Measurements from ENCODE around the gene STT3B.
A peak's percentile ranks its signal among the peaks of the same experiment; 100 is the strongest.

The STT3B gene

GRCh38 chr3:31562525-31562924 is 29.8 kb downstream of the STT3B start:
- H3K4me2 ChIP-seq, result peak overlapping the region in 8 of 11 experiments; percentile 5 to 34 (median 24); a peak in 7 of 22 replicates
- H3K9me3 ChIP-seq (replicated peaks in 1 of 11), result peaks cover 37 to 59% (median 48%) of the 10 kb centered on the region in 11 experiments
- no peak overlapping the region for H3K9ac ChIP-seq
- H3K4me1 ChIP-seq, result peaks cover 14 to 46% (median 21%) of the 10 kb centered on the region in 10 experiments; a peak in 19 of 20 replicates
- no peak overlapping the region for H3K27ac ChIP-seq
- H3K27me3 ChIP-seq, result no peaks in the 10 kb centered on the region
- H4K20me1 ChIP-seq, result peaks cover 50 to 99% (median 82%) of the 10 kb centered on the region in 11 experiments; a peak in 21 of 22 replicates
- no peak overlapping the region for H3K4me3 ChIP-seq
- no peak for TF ChIP-seq Cebpa-rat (IDR thresholded peaks at IDR 0.05)
- peaks cover 0 to 47% (median 16%) of the 10 kb centered on the region in 11 experiments; a peak in 9 of 22 replicates for H3K36me3 ChIP-seq

GRCh38 chr3:31565288-31565687 is 32.6 kb downstream of the STT3B start:
- Histone ChIP-seq H3K9me3 (replicated peaks in 1 of 11) (peaks cover 11 to 36% (median 21%) of the 10 kb centered on the region in 11 experiments; a peak in 21 of 22 replicates), H4K20me1 (peaks cover 67 to 99% (median 96%) of the 10 kb centered on the region in 11 experiments), H3K27me3 (no peaks in the 10 kb centered on the region), H3K4me3 (no peak overlapping the region), H3K4me2 (peak overlapping the region in 6 of 11 experiments; percentile 4 to 64 (median 27); a peak in 8 of 22 replicates), H3K36me3 (peaks cover 0 to 47% (median 13%) of the 10 kb centered on the region in 11 experiments; a peak in 6 of 22 replicates), H3K27ac (peak overlapping the region in 2 of 11 experiments; percentile 23 to 32; a peak in 3 of 22 replicates), H3K4me1 (peaks cover 14 to 60% (median 21%) of the 10 kb centered on the region in 10 experiments; a peak in 19 of 20 replicates), H3K9ac (no peak overlapping the region)
- no peak for TF ChIP-seq Cebpa-rat (IDR thresholded peaks at IDR 0.05)

GRCh38 chr3:31567036-31567435 is 34.3 kb downstream of the STT3B start:
- H3K36me3 ChIP-seq, result peaks cover 0 to 46% (median 13%) of the 10 kb centered on the region in 11 experiments; a peak in 9 of 22 replicates
- H3K27ac ChIP-seq, result no peak overlapping the region
- H3K4me2 ChIP-seq, result no peak overlapping the region
- peaks cover 70 to 97% (median 96%) of the 10 kb centered on the region in 11 experiments for H4K20me1 ChIP-seq
- H3K4me1 ChIP-seq, result peaks cover 8 to 67% (median 16%) of the 10 kb centered on the region in 10 experiments; a peak in 19 of 20 replicates
- no peak overlapping the region for H3K4me3 ChIP-seq
- H3K27me3 ChIP-seq, result no peaks in the 10 kb centered on the region
- no peak for TF ChIP-seq Cebpa-rat (IDR thresholded peaks at IDR 0.05)
- peaks cover 5 to 30% (median 8%) of the 10 kb centered on the region in 11 experiments; a peak in 16 of 22 replicates for H3K9me3 ChIP-seq (replicated peaks in 1 of 11)
- H3K9ac ChIP-seq, result no peak overlapping the region

GRCh38 chr3:31568649-31569048 is 35.9 kb downstream of the STT3B start:
- no peaks in the 10 kb centered on the region for H3K27me3 ChIP-seq
- peaks cover 0 to 17% (median 0%) of the 10 kb centered on the region in 11 experiments; a peak in 3 of 22 replicates for H3K9me3 ChIP-seq (replicated peaks in 1 of 11)
- peaks cover 69 to 96% (median 95%) of the 10 kb centered on the region in 11 experiments for H4K20me1 ChIP-seq
- no peak for TF ChIP-seq Cebpa-rat (IDR thresholded peaks at IDR 0.05)
- peaks cover 14 to 69% (median 25%) of the 10 kb centered on the region in 10 experiments; a peak in 18 of 20 replicates for H3K4me1 ChIP-seq
- peaks cover 0 to 36% (median 9%) of the 10 kb centered on the region in 11 experiments; a peak in 8 of 22 replicates for H3K36me3 ChIP-seq
- no peak overlapping the region for H3K27ac ChIP-seq
- no peak overlapping the region for H3K4me3 ChIP-seq
- no peak overlapping the region for H3K9ac ChIP-seq
- peak overlapping the region in 2 of 11 experiments; percentile 13 to 30; a peak in 3 of 22 replicates for H3K4me2 ChIP-seq

- Histone ChIP-seq H3K9ac (no peak overlapping the region), H3K27me3 (no peaks in the 10 kb centered on the region), H3K4me3 (no peak overlapping the region), H3K27ac (no peak overlapping the region), H3K4me2 (no peak overlapping the region), H3K36me3 (peaks cover 0 to 37% (median 12%) of the 10 kb centered on the region in 11 experiments; a peak in 18 of 22 replicates), H4K20me1 (peaks cover 63 to 96% (median 95%) of the 10 kb centered on the region in 11 experiments), H3K9me3 (replicated peaks in 1 of 11) (peaks cover 0 to 11% (median 0%) of the 10 kb centered on the region in 11 experiments; a peak in 1 of 22 replicates), H3K4me1 (peaks cover 18 to 67% (median 35%) of the 10 kb centered on the region in 10 experiments)
- TF ChIP-seq Cebpa-rat (IDR thresholded peaks at IDR 0.05), result no peak
Observed at GRCh38 chr3:31571325-31571724, 38.6 kb downstream of the STT3B start.

GRCh38 chr3:31572236-31573004 is 39.7 kb downstream of the STT3B start:
- Histone ChIP-seq H3K9me3 (replicated peaks in 1 of 11) (peaks cover 0 to 11% (median 0%) of the 10 kb centered on the region in 11 experiments; a peak in 1 of 22 replicates), H3K4me2 (peak overlapping the region; percentile 3 to 65 (median 27); a peak in 16 of 22 replicates), H3K9ac (no peak overlapping the region), H3K27me3 (no peaks in the 10 kb centered on the region), H3K4me3 (no peak overlapping the region), H3K27ac (no peak overlapping the region; a peak in 1 of 22 replicates), H3K36me3 (peaks cover 9 to 46% (median 20%) of the 10 kb centered on the region in 11 experiments; a peak in 20 of 22 replicates), H3K4me1 (peaks cover 17 to 61% (median 36%) of the 10 kb centered on the region in 10 experiments), H4K20me1 (peaks cover 54 to 96% (median 92%) of the 10 kb centered on the region in 11 experiments)
- TF ChIP-seq Cebpa-rat (IDR thresholded peaks at IDR 0.05), result no peak

GRCh38 chr3:31573036-31573779 is 40.5 kb downstream of the STT3B start:
- peaks cover 51 to 96% (median 92%) of the 10 kb centered on the region in 11 experiments for H4K20me1 ChIP-seq
- no peak for TF ChIP-seq Cebpa-rat (IDR thresholded peaks at IDR 0.05)
- no peak overlapping the region for H3K4me3 ChIP-seq
- H3K27me3 ChIP-seq, result no peaks in the 10 kb centered on the region
- H3K27ac ChIP-seq, result no peak overlapping the region; a peak in 2 of 22 replicates
- H3K9ac ChIP-seq, result no peak overlapping the region
- peaks cover 17 to 67% (median 38%) of the 10 kb centered on the region in 10 experiments for H3K4me1 ChIP-seq
- H3K36me3 ChIP-seq, result peaks cover 17 to 54% (median 28%) of the 10 kb centered on the region in 11 experiments; a peak in 21 of 22 replicates
- H3K4me2 ChIP-seq, result peak overlapping the region; percentile 3 to 65 (median 27); a peak in 15 of 22 replicates
- peaks cover 0 to 12% (median 0%) of the 10 kb centered on the region in 11 experiments; a peak in 2 of 22 replicates for H3K9me3 ChIP-seq (replicated peaks in 1 of 11)

GRCh38 chr3:31575448-31575847 is 42.7 kb downstream of the STT3B start:
- Histone ChIP-seq H3K36me3 (peaks cover 36 to 63% (median 49%) of the 10 kb centered on the region in 11 experiments; a peak in 21 of 22 replicates), H3K4me2 (peak overlapping the region in 10 of 11 experiments; percentile 2 to 41 (median 14); a peak in 10 of 22 replicates), H3K9ac (no peak overlapping the region), H3K27ac (no peak overlapping the region), H3K4me1 (peaks cover 17 to 66% (median 34%) of the 10 kb centered on the region in 10 experiments), H3K27me3 (no peaks in the 10 kb centered on the region), H4K20me1 (peaks cover 43 to 96% (median 79%) of the 10 kb centered on the region in 11 experiments; a peak in 21 of 22 replicates), H3K4me3 (no peak overlapping the region), H3K9me3 (replicated peaks in 1 of 11) (peaks cover 4 to 11% (median 7%) of the 10 kb centered on the region in 11 experiments; a peak in 11 of 22 replicates)
- TF ChIP-seq Cebpa-rat (IDR thresholded peaks at IDR 0.05), result no peak

Data from BLaER1 treated with 17β-estradiol and CSF1 and Interleukin-3, amounts not matched to agents 10 nM and 100 nM (cell line).